GM23338 (cell line): ENCODE results near the gene MON2. TPM values are rescaled to one million over a fixed set of nuclear protein-coding genes. Genes with fewer than 3 reads are reported as not detected.

ENCODE experiments used
- ATAC-seq: fragments of 200-7000 bp; cut with Tn5 transposase; 3 replicates; pipeline ENCODE4 v1.9.1; 2020
- DNase-seq: peaks from one replicate; pipeline ENCODE4 v3.0.0-alpha.2; 2015; ENCODE audit warnings: low spot score
- H2AFZ ChIP-seq: fragments of 200-600 bp; sonication (generic); 2 replicates; pipeline ENCODE4 v1.8.0; 2016; ENCODE audit warnings: antibody characterized with exemption, mild to moderate bottlenecking, moderate library complexity
- H3F3A ChIP-seq: fragments of 200-600 bp; sonication (generic); replicated peaks from 2 replicates; pipeline ENCODE4 v1.8.0; 2017; ENCODE audit warnings: antibody characterized with exemption, mixed run types, low read depth
- H3K27ac ChIP-seq: fragments of 200-600 bp; sonication (generic); 2 replicates; pipeline ENCODE4 v1.6.1; 2016; ENCODE audit warnings: low read depth
- H3K27me3 ChIP-seq: fragments of 200-600 bp; sonication (generic); 2 replicates; pipeline ENCODE4 v1.8.0; 2016; ENCODE audit warnings: mild to moderate bottlenecking, mixed run types, moderate library complexity; ENCODE audit not compliant: insufficient read depth
- H3K36me3 ChIP-seq: fragments of 200-600 bp; sonication (generic); 2 replicates; pipeline ENCODE4 v1.8.0; 2016; ENCODE audit warnings: mild to moderate bottlenecking; ENCODE audit not compliant: insufficient read depth
- H3K4me1 ChIP-seq: fragments of 200-600 bp; sonication (generic); 2 replicates; pipeline ENCODE4 v1.8.0; 2016; ENCODE audit warnings: mild to moderate bottlenecking, moderate library complexity; ENCODE audit not compliant: insufficient read depth
- H3K4me2 ChIP-seq: fragments of 200-600 bp; sonication (generic); 2 replicates; pipeline ENCODE4 v1.7.1; 2017; ENCODE audit warnings: mixed run types
- H3K4me3 ChIP-seq: fragments of 200-600 bp; sonication (generic); 2 replicates; pipeline ENCODE4 v1.6.1; 2016; ENCODE audit warnings: mixed run types
- H3K79me2 ChIP-seq: fragments of 200-600 bp; sonication (generic); replicated peaks from 2 replicates; pipeline ENCODE4 v1.8.0; 2017; ENCODE audit warnings: mild to moderate bottlenecking; ENCODE audit not compliant: insufficient read depth
- H3K9me2 ChIP-seq: fragments of 200-600 bp; sonication (generic); 2 replicates; pipeline ENCODE4 v1.8.0; 2017; ENCODE audit not compliant: insufficient read depth
- H4K20me1 ChIP-seq: fragments of 200-600 bp; sonication (generic); replicated peaks from 2 replicates; pipeline ENCODE4 v1.8.0; 2017; ENCODE audit warnings: mild to moderate bottlenecking; ENCODE audit not compliant: insufficient read depth
- H3K27ac Mint-ChIP-seq: 2 replicates; pipeline ENCODE4 v1.8.0; 2020; ENCODE audit warnings: inconsistent platforms, mild to moderate bottlenecking, moderate library complexity, mixed read lengths
- H3K27me3 Mint-ChIP-seq: 3 replicates; pipeline ENCODE4 v1.8.0; 2022; ENCODE audit warnings: low read depth, mild to moderate bottlenecking, moderate library complexity, mixed read lengths, inconsistent platforms; ENCODE audit not compliant: insufficient read depth, poor library complexity
- H3K36me3 Mint-ChIP-seq: 3 replicates; pipeline ENCODE4 v1.8.0; 2021; ENCODE audit warnings: low read depth, mild to moderate bottlenecking, inconsistent platforms, moderate library complexity, mixed read lengths
- H3K4me1 Mint-ChIP-seq: 3 replicates; pipeline ENCODE4 v1.8.0; 2020; ENCODE audit warnings: mild to moderate bottlenecking, inconsistent platforms, mixed read lengths
- H3K4me3 Mint-ChIP-seq: 3 replicates; pipeline ENCODE4 v1.8.0; 2021; ENCODE audit warnings: moderate library complexity, mild to moderate bottlenecking, inconsistent platforms, mixed read lengths
- H3K9me3 Mint-ChIP-seq: 3 replicates; pipeline ENCODE4 v1.8.0; 2020; ENCODE audit warnings: moderate library complexity, mild to moderate bottlenecking, inconsistent platforms, mixed read lengths
- EZH2 ChIP-seq: fragments of 200-600 bp; sonication (generic); IDR thresholded peaks from one replicate; pipeline ENCODE4 v1.8.0; 2017; ENCODE audit warnings: antibody characterized with exemption, mild to moderate bottlenecking, low read depth; ENCODE audit not compliant: unreplicated experiment
- ZNF331 ChIP-seq: fragments of 250-450 bp; sonication (Bioruptor Pico); IDR thresholded peaks from 2 replicates; pipeline ENCODE4 v1.5.0; 2020; ENCODE audit warnings: low read depth, mild to moderate bottlenecking, moderate library complexity
- ZNF462 ChIP-seq: fragments of 250-450 bp; sonication (Bioruptor Pico); IDR thresholded peaks from 2 replicates; pipeline ENCODE4 v1.5.0; 2020; ENCODE audit warnings: mild to moderate bottlenecking, moderate library complexity
- polyA plus RNA-seq: library from polyadenylated mRNA; unstranded; fragments of >200 nt; fragmentation: Nextera tagmentation; extraction: Ambion mirVana; gene quantifications from 2 replicates; pipeline ENCODE4 v1.2.1, GENCODE V29; 2016
- total RNA-seq: library from RNA; depleted of rRNA; stranded (reverse); fragments of >200 nt; shearing (Covaris generic); gene quantifications from 2 replicates; pipeline ENCODE4 v1.2.3, GENCODE V29; 2014

The MON2 gene
- total and polyA plus RNA-seq, 2 experiments from 2014 or later, result 11.0 to 27.3 TPM

- DNase-seq, result no peak
- H3K9me3 Mint-ChIP-seq, result peaks cover 36% of the 10 kb centered on the region
These were observed 8.0 kb upstream of the MON2 start for GRCh38 chr12:62458626-62459025.

More at GRCh38 chr12:62458626-62459025, 8.0 kb upstream of the MON2 start:
- H3K36me3 ChIP-seq, result no peaks in the 10 kb centered on the region; the same call in 1 of the 2 replicates
- H3K27ac ChIP-seq, result no peak overlapping the region
- ATAC-seq, result no peak
- no peaks in the 10 kb centered on the region for H3K4me1 ChIP-seq
- peaks cover 12% of the 10 kb centered on the region for H3K36me3 Mint-ChIP-seq
- H3K27me3 ChIP-seq, result no peaks in the 10 kb centered on the region
- H3K4me3 Mint-ChIP-seq, result no peak overlapping the region
- H2AFZ ChIP-seq, result no peak overlapping the region
- no peak overlapping the region for H3K4me2 ChIP-seq
- peaks cover 5% of the 10 kb centered on the region for H3K27me3 Mint-ChIP-seq
- H3K4me3 ChIP-seq, result no peak overlapping the region
- no peak overlapping the region for H3K27ac Mint-ChIP-seq
- H3K4me1 Mint-ChIP-seq, result no peaks in the 10 kb centered on the region; the same call in 2 of the 3 replicates
- no peaks in the 10 kb centered on the region for H4K20me1 ChIP-seq
- H3F3A ChIP-seq, result no peaks in the 10 kb centered on the region
- TF ChIP-seq EZH2, result no peak
- no peak for TF ChIP-seq ZNF331
- TF ChIP-seq ZNF462 (CRISPR knock-in tag), result no peak
- no peaks in the 10 kb centered on the region for H3K9me2 ChIP-seq
- no peaks in the 10 kb centered on the region for H3K79me2 ChIP-seq
